Measurements from ENCODE around the gene BBOX1.

Gene BBOX1

DNA sequence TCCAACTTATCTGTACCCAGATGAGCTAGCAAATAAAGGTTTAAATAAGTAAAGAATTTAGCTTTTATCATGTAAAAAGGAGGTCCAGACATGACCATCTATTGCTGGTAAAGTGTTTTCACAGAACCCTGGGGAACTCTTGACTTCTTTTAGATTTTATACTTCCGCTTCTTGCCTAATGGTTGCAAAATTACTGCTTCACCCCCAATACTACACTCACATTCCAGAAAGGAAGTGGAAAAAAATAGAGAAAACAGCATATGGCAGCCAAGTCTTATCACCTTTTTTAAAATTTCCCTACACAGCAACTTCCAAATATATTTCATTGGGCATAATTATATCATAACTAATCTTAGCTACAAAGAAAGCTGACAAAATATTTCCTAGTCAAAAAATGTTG lies 12.1 kb downstream of the BBOX1 start:
- TF ChIP-seq EZH2phosphoT487 (IDR thresholded peaks at IDR 0.05; ENCODE audit: borderline replicate concordance, low read length) = no peak
- TF ChIP-seq, protein P1, sequence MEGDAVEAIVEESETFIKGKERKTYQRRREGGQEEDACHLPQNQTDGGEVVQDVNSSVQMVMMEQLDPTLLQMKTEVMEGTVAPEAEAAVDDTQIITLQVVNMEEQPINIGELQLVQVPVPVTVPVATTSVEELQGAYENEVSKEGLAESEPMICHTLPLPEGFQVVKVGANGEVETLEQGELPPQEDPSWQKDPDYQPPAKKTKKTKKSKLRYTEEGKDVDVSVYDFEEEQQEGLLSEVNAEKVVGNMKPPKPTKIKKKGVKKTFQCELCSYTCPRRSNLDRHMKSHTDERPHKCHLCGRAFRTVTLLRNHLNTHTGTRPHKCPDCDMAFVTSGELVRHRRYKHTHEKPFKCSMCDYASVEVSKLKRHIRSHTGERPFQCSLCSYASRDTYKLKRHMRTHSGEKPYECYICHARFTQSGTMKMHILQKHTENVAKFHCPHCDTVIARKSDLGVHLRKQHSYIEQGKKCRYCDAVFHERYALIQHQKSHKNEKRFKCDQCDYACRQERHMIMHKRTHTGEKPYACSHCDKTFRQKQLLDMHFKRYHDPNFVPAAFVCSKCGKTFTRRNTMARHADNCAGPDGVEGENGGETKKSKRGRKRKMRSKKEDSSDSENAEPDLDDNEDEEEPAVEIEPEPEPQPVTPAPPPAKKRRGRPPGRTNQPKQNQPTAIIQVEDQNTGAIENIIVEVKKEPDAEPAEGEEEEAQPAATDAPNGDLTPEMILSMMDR (IDR thresholded peaks at IDR 0.05; ENCODE audit: low read depth, low read length, poor library complexity, severe bottlenecking) = no peak
- no peaks in the 10 kb centered on the region for H3K79me2 ChIP-seq (ENCODE audit: control insufficient read depth, low read length)

DNA sequence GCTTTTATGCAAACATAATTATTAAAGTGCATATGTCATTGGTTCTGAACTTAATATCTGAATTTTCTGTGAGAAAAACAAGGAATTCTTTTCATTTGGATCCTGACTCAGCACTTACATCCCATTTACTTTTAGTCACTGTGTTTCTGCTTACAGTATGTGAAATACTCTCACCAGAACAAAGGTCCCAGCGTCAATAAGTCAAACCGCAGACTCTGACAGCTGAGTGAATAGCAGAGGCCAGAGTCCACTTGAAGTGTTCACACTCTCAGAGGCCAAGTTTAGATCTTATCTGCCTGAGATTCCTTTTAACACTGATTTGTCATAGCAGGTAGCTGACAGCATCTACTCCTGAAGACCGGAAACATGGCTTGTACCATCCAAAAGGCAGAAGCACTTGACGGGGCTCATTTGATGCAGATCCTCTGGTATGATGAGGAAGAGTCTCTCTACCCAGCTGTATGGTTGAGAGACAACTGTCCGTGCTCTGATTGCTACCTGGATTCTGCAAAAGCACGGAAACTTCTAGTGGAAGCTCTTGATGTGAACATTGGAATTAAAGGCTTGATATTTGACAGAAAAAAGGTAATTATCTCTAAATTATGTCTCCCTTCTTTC lies 14.6 kb downstream of the BBOX1 start:
- no peak overlapping the region for H3K4me2 ChIP-seq (ENCODE audit: low read length)
- H3K27ac ChIP-seq (ENCODE audit: low read depth, low read length) = no peak overlapping the region

More for the DNA sequence above, 12.1 kb downstream of the BBOX1 start:
- Histone ChIP-seq H3K4me3 (ENCODE audit: low read length) (no peak overlapping the region), H3K4me1 (ENCODE audit: control insufficient read depth, low read length) (no peaks in the 10 kb centered on the region), H3K4me2 (ENCODE audit: low read length) (no peak overlapping the region), H3K27me3 (ENCODE audit: control insufficient read depth, low read length) (no peaks in the 10 kb centered on the region), H3K9me3 (ENCODE audit: control insufficient read depth, insufficient read depth, low read length) (no peaks in the 10 kb centered on the region), H3K27ac (ENCODE audit: low read depth, low read length) (no peak overlapping the region), H4K20me1 (ENCODE audit: control insufficient read depth, insufficient read depth, low read depth, low read length) (no peaks in the 10 kb centered on the region), H3K9me2 (replicated peaks; ENCODE audit: control insufficient read depth, low read length) (no peaks in the 10 kb centered on the region), H3K36me3 (ENCODE audit: control insufficient read depth, low read length) (no peaks in the 10 kb centered on the region), H3F3A (ENCODE audit: control insufficient read depth, insufficient read depth) (no peaks in the 10 kb centered on the region)

DNA sequence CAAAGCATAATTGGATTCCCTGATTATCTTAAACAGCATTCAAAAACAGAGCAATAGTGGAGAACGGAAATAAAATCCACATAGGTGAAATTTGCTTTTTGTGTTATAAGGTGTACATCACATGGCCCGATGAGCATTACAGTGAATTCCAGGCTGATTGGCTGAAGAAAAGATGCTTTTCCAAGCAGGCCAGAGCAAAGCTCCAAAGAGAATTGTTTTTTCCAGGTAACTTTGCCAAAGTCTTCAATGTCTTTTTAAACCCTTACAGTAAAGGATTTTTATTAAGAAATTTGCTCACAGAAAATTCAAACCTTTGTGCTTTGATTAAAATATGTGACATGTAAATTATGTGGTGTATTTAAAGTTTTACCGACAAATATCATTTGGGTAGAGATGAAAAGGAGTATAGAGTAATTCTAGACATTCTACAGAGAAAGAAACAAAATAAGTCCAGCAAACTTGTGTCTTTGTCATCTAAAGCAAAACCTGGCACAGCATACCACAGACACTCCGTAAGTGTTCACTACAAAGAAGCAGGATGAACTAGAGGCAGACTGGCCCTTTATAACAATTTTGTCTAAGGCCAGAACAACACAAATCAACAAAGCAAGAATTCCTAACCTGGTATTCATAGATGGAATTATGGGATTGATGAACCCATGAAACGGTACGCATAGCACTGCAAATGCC lies 16.6 kb downstream of the BBOX1 start:
- Histone ChIP-seq H3K4me2 (ENCODE audit: low read length) (no peak overlapping the region), H4K20me1 (ENCODE audit: control insufficient read depth, insufficient read depth, low read depth, low read length) (no peaks in the 10 kb centered on the region), H3F3A (ENCODE audit: control insufficient read depth, insufficient read depth) (no peaks in the 10 kb centered on the region), H3K79me2 (ENCODE audit: control insufficient read depth, low read length) (no peaks in the 10 kb centered on the region), H3K4me1 (ENCODE audit: control insufficient read depth, low read length) (no peaks in the 10 kb centered on the region), H3K4me3 (ENCODE audit: low read length) (no peak overlapping the region), H3K9me3 (ENCODE audit: control insufficient read depth, insufficient read depth, low read length) (no peaks in the 10 kb centered on the region), H3K27me3 (ENCODE audit: control insufficient read depth, low read length) (no peaks in the 10 kb centered on the region), H3K9me2 (replicated peaks; ENCODE audit: control insufficient read depth, low read length) (no peaks in the 10 kb centered on the region), H3K36me3 (ENCODE audit: control insufficient read depth, low read length) (no peaks in the 10 kb centered on the region), H3K27ac (ENCODE audit: low read depth, low read length) (no peak overlapping the region)
- no peak for TF ChIP-seq EZH2phosphoT487 (IDR thresholded peaks at IDR 0.05; ENCODE audit: borderline replicate concordance, low read length)
- TF ChIP-seq, protein P1 (IDR thresholded peaks at IDR 0.05; ENCODE audit: low read depth, low read length, poor library complexity, severe bottlenecking) = no peak

More for the DNA sequence above, 14.6 kb downstream of the BBOX1 start:
- H3K36me3 ChIP-seq (ENCODE audit: control insufficient read depth, low read length) = no peaks in the 10 kb centered on the region
- no peaks in the 10 kb centered on the region for H4K20me1 ChIP-seq (ENCODE audit: control insufficient read depth, insufficient read depth, low read depth, low read length)
- no peaks in the 10 kb centered on the region for H3K4me1 ChIP-seq (ENCODE audit: control insufficient read depth, low read length)
- no peak overlapping the region for H3K4me3 ChIP-seq (ENCODE audit: low read length)
- no peaks in the 10 kb centered on the region for H3K27me3 ChIP-seq (ENCODE audit: control insufficient read depth, low read length)
- H3K9me3 ChIP-seq (ENCODE audit: control insufficient read depth, insufficient read depth, low read length) = no peaks in the 10 kb centered on the region
- TF ChIP-seq, protein P1 (IDR thresholded peaks at IDR 0.05; ENCODE audit: low read depth, low read length, poor library complexity, severe bottlenecking) = no peak
- no peak for TF ChIP-seq EZH2phosphoT487 (IDR thresholded peaks at IDR 0.05; ENCODE audit: borderline replicate concordance, low read length)
- no peaks in the 10 kb centered on the region for H3K9me2 ChIP-seq (replicated peaks; ENCODE audit: control insufficient read depth, low read length)
- no peaks in the 10 kb centered on the region for H3F3A ChIP-seq (ENCODE audit: control insufficient read depth, insufficient read depth)
- H3K79me2 ChIP-seq (ENCODE audit: control insufficient read depth, low read length) = no peaks in the 10 kb centered on the region
